ENCODE measurements around the gene PCSK4. TPM values are rescaled to one million over a fixed set of nuclear protein-coding genes. Genes with fewer than 3 reads are reported as not detected.
A peak's percentile ranks its signal among the peaks of the same experiment; 100 is the strongest.

Gene PCSK4
- total and polyA plus RNA-seq, 9 of the 15 experiments (the other 6 are each of a cell fraction or from before 2014, with no cell fraction given), result 0.01 to 9.1 (median 2.1) TPM; not detected in 1

DNA sequence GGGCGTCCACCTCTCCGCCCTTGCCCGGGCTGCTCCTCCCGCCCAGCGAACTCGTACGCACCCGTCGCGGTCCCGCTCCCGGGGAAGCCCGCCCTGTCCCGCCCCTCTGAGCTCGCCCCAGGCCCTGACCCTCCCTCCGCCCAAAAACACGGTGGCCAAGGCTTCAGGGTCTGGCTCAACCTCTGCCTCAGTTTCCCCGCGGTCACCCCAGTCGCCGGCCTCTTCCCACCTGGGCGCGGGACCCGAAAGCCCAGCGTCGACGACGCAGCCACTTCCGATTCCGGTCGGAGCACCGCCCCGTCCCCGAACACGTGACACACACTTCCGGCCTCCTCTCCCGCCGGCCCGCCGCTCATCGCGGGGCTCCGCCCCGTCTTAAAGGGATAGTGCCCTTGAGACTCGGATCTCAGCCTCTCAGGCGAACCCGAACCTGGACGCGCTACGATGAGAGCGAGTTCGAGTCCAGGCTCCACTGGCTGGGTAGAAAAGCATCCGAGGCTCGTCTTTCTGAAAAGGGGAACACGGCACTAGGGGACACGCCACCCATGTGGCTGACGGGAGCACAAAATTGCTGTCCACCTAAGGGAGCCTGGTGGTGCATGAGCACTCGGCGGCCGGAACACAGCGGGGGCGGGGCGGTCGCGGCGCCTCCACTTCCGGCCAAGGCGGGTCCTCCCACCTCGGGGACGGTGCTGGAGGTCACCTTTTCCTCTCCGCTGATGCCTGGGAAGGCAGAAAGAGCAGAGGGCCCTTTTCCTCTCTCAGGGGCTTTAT, 11.0 kb downstream of the PCSK4 start, which contains the start of gene C19orf25 (continued):
- TF ChIP-seq ZNF778 (CRISPR knock-in tag; IDR thresholded peaks at IDR 0.05), result no peak
- no peak for TF ChIP-seq ZNF589 (CRISPR knock-in tag; IDR thresholded peaks at IDR 0.05; ENCODE audit: low read depth)
- TF ChIP-seq E2F3 (CRISPR knock-in tag; IDR thresholded peaks at IDR 0.05), result 0 out of 2 replicates have a peak, but pooled peaks have one; percentile 12
- TF ChIP-seq TARDBP (IDR thresholded peaks at IDR 0.05), result 0 out of 2 replicates have a peak, but pooled peaks have one; percentile 59
- no peak for TF ChIP-seq MAFG (tag; conservative IDR thresholded peaks at IDR 0.05)
- no peak for TF ChIP-seq NFRKB (IDR thresholded peaks at IDR 0.05; ENCODE audit: low read depth)
- TF ChIP-seq ZNF717 (CRISPR knock-in tag; IDR thresholded peaks at IDR 0.05), result no peak
- TF ChIP-seq, protein P1, sequence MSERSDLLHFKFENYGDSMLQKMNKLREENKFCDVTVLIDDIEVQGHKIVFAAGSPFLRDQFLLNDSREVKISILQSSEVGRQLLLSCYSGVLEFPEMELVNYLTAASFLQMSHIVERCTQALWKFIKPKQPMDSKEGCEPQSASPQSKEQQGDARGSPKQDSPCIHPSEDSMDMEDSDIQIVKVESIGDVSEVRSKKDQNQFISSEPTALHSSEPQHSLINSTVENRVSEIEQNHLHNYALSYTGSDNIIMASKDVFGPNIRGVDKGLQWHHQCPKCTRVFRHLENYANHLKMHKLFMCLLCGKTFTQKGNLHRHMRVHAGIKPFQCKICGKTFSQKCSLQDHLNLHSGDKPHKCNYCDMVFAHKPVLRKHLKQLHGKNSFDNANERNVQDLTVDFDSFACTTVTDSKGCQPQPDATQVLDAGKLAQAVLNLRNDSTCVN (CRISPR knock-in tag; IDR thresholded peaks at IDR 0.05), result no peak
- TF ChIP-seq, protein P2, sequence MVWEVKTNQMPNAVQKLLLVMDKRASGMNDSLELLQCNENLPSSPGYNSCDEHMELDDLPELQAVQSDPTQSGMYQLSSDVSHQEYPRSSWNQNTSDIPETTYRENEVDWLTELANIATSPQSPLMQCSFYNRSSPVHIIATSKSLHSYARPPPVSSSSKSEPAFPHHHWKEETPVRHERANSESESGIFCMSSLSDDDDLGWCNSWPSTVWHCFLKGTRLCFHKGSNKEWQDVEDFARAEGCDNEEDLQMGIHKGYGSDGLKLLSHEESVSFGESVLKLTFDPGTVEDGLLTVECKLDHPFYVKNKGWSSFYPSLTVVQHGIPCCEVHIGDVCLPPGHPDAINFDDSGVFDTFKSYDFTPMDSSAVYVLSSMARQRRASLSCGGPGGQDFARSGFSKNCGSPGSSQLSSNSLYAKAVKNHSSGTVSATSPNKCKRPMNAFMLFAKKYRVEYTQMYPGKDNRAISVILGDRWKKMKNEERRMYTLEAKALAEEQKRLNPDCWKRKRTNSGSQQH (CRISPR knock-in tag; IDR thresholded peaks at IDR 0.05), result no peak
- TF ChIP-seq ZNF445 (CRISPR knock-in tag; IDR thresholded peaks at IDR 0.05; ENCODE audit: low read depth), result no peak
- no peak for TF ChIP-seq PPARD (CRISPR knock-in tag; IDR thresholded peaks at IDR 0.05)
- TF ChIP-seq, protein P3, sequence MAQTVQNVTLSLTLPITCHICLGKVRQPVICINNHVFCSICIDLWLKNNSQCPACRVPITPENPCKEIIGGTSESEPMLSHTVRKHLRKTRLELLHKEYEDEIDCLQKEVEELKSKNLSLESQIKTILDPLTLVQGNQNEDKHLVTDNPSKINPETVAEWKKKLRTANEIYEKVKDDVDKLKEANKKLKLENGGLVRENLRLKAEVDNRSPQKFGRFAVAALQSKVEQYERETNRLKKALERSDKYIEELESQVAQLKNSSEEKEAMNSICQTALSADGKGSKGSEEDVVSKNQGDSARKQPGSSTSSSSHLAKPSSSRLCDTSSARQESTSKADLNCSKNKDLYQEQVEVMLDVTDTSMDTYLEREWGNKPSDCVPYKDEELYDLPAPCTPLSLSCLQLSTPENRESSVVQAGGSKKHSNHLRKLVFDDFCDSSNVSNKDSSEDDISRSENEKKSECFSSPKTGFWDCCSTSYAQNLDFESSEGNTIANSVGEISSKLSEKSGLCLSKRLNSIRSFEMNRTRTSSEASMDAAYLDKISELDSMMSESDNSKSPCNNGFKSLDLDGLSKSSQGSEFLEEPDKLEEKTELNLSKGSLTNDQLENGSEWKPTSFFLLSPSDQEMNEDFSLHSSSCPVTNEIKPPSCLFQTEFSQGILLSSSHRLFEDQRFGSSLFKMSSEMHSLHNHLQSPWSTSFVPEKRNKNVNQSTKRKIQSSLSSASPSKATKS (CRISPR knock-in tag; IDR thresholded peaks at IDR 0.05), result no peak
- TF ChIP-seq NFYB (IDR thresholded peaks at IDR 0.05; ENCODE audit: extremely low read depth, insufficient read length), result no peak
- no peak for TF ChIP-seq ZFP36 (IDR thresholded peaks at IDR 0.05; ENCODE audit: low read depth, low read length, partially characterized antibody)
- TF ChIP-seq, protein P4, sequence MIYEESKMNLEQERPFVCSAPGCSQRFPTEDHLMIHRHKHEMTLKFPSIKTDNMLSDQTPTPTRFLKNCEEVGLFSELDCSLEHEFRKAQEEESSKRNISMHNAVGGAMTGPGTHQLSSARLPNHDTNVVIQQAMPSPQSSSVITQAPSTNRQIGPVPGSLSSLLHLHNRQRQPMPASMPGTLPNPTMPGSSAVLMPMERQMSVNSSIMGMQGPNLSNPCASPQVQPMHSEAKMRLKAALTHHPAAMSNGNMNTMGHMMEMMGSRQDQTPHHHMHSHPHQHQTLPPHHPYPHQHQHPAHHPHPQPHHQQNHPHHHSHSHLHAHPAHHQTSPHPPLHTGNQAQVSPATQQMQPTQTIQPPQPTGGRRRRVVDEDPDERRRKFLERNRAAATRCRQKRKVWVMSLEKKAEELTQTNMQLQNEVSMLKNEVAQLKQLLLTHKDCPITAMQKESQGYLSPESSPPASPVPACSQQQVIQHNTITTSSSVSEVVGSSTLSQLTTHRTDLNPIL (CRISPR knock-in tag; IDR thresholded peaks at IDR 0.05), result no peak
- TF ChIP-seq MAFK (IDR thresholded peaks at IDR 0.05; ENCODE audit: low read length), result no peak
- TF ChIP-seq MBD2 (IDR thresholded peaks at IDR 0.05; ENCODE audit: borderline replicate concordance, low read depth), result peak; percentile 52; the same call in 1 of the 2 replicates
- no peak for TF ChIP-seq ZNF584 (CRISPR knock-in tag; IDR thresholded peaks at IDR 0.05; ENCODE audit: low read depth)
- no peak; the same call in 1 of the 2 replicates for TF ChIP-seq SMARCA4 (IDR thresholded peaks at IDR 0.05)
- TF ChIP-seq NFIX (CRISPR knock-in tag; IDR thresholded peaks at IDR 0.05; ENCODE audit: low read depth), result no peak
- peak; percentile 84 for TF ChIP-seq CREM (IDR thresholded peaks at IDR 0.05; ENCODE audit: low read depth)
- peak; percentile 63 for TF ChIP-seq ZFX (CRISPR knock-in tag; IDR thresholded peaks at IDR 0.05)
- peak; percentile 90; the same call in 1 of the 2 replicates for TF ChIP-seq FOXP1 (CRISPR knock-in tag; IDR thresholded peaks at IDR 0.05)
- TF ChIP-seq SP2 (IDR thresholded peaks at IDR 0.05; ENCODE audit: extremely low read depth, low read depth, low read length, poor library complexity, severe bottlenecking), result no peak
